LNCaP clone FGC (cell line): Measurements from ENCODE around the gene KCNMB1.

Source experiments
- DNase-seq: peaks from one replicate; pipeline ENCODE4 v3.0.0-alpha.2; 2011; ENCODE audit warnings: low read depth
- H3K4me3 ChIP-seq: 2 replicates; pipeline ENCODE4 v1.5.1; 2011; ENCODE audit warnings: mild to moderate bottlenecking, low read depth, low read length, control low read depth
- CTCF ChIP-seq: IDR thresholded peaks from 2 replicates; pipeline ENCODE4 v1.5.1; 2012; ENCODE audit warnings: mild to moderate bottlenecking; ENCODE audit not compliant: control insufficient read depth, insufficient read depth; ENCODE audit errors: extremely low read depth

Gene KCNMB1

DNA sequence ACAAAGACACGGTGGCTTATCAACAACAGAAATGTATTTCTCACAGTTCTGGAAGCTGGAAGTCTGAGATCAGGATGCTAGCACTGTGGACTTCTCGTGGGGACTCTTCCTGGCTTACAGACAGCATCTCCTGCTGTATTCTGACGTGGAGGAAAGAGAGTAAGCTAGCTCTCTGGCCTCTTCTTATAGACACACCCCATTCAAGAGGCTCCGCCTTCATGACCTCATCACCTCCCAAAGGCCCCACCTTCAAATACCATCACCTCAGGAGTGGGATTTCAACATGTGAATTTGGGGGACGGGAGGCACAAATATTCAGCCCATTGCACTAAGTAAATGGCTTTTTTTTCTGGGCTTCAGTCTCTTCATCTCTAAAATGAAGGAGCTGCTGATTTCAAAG is 27.6 kb downstream of the KCNMB1 start:
- TF ChIP-seq CTCF: no peak
- no peak for DNase-seq
- no peak overlapping the region for H3K4me3 ChIP-seq

- no peak for DNase-seq
- H3K4me3 ChIP-seq: no peak overlapping the region
- no peak for TF ChIP-seq CTCF
Measured at GRCh38 chr5:170361116-170361515, 28.1 kb downstream of the KCNMB1 start.

DNA sequence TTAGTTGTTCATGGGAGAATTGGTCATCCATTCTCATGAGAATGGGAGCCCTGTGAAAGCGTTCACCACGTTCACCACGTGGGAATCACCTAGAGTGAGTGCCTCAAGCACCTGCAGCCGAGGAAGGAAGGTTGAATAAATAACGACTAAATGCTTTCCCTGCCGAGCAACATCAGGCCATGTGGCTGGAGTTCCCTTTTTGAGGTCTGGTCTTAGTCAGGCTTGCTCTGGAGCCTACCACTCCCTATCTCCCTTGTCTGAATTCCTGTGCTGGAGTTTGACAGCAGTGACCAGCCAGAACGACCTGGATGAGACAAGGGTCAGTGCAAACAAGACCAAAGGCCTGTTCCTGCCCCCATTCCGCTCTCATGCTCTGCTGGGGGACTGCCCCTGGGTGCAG is 28.5 kb downstream of the KCNMB1 start:
- DNase-seq: no peak
- no peak overlapping the region for H3K4me3 ChIP-seq
- no peak for TF ChIP-seq CTCF

GRCh38 chr5:170357955-170358444 is 31.2 kb downstream of the KCNMB1 start:
- TF ChIP-seq CTCF: no peak
- DNase-seq: no peak
- no peak overlapping the region for H3K4me3 ChIP-seq

- no peak for TF ChIP-seq CTCF
- peak; percentile 92 for DNase-seq
- no peak overlapping the region for H3K4me3 ChIP-seq
Measured at GRCh38 chr5:170355601-170356098, 33.5 kb downstream of the KCNMB1 start.

GRCh38 chr5:170353961-170354360 is 35.2 kb downstream of the KCNMB1 start:
- TF ChIP-seq CTCF: no peak
- no peak overlapping the region for H3K4me3 ChIP-seq
- DNase-seq: no peak

GRCh38 chr5:170353011-170353761 is 36.0 kb downstream of the KCNMB1 start:
- no peak for DNase-seq
- H3K4me3 ChIP-seq: no peak overlapping the region
- no peak for TF ChIP-seq CTCF
